CD4-positive, CD25-positive, alpha-beta regulatory T cell (primary cell): ENCODE data around the gene KATNAL2. TPM values are rescaled to one million over a fixed set of nuclear protein-coding genes. Genes with fewer than 3 reads are reported as not detected.

Experiments used
- ATAC-seq, 2 donors: fragments of 150-1000 bp; cut with Tn5 transposase; one replicate each; pipeline ENCODE4 v1.10.0; 2021; ENCODE audit warnings: low read depth in 2 of 2, moderate number of reproducible peaks in 2 of 2, moderate library complexity in 1 of 2
- DNase-seq, 3 donors: peaks; one replicate each; pipeline versions ENCODE4 v3.0.0 to v3.0.0-alpha.2; 2012 to 2022; ENCODE audit warnings: mixed read lengths in 1 of 3
- H3K27ac ChIP-seq: one replicate; pipeline ENCODE4 v1.7.0; 2013; ENCODE audit warnings: mild to moderate bottlenecking, low read length; ENCODE audit not compliant: insufficient read depth, poor library complexity, severe bottlenecking
- H3K27me3 ChIP-seq: one replicate; pipeline ENCODE4 v1.7.0; 2013; ENCODE audit warnings: low read length; ENCODE audit not compliant: control insufficient read depth, insufficient read depth
- H3K36me3 ChIP-seq: one replicate; pipeline ENCODE4 v1.7.0; 2013; ENCODE audit warnings: mild to moderate bottlenecking, low read length, moderate library complexity; ENCODE audit not compliant: control insufficient read depth, insufficient read depth
- H3K4me1 ChIP-seq: 2 replicates; pipeline ENCODE4 v1.7.0; 2013; ENCODE audit warnings: mild to moderate bottlenecking, low read length; ENCODE audit not compliant: insufficient read depth, control insufficient read depth, poor library complexity, severe bottlenecking
- H3K4me3 ChIP-seq: one replicate; pipeline ENCODE4 v1.7.0; 2013; ENCODE audit warnings: low read depth, mild to moderate bottlenecking, low read length, moderate library complexity
- H3K9me3 ChIP-seq, 2 experiments: 1 replicate in 1 of 2; 2 replicates in 1 of 2; pipeline ENCODE4 v1.7.0; 2013; ENCODE audit warnings: low read length in 2 of 2, mild to moderate bottlenecking in 1 of 2, moderate library complexity in 1 of 2; ENCODE audit not compliant: control insufficient read depth in 2 of 2
- H3K27ac Mint-ChIP-seq, 3 donors: one replicate each; pipeline ENCODE4 v1.8.0; 2020 to 2022; ENCODE audit warnings: mild to moderate bottlenecking in 3 of 3, mixed read lengths in 3 of 3, moderate library complexity in 2 of 3
- H3K27me3 Mint-ChIP-seq: one replicate; pipeline ENCODE4 v1.8.0; 2022; ENCODE audit warnings: mild to moderate bottlenecking, mixed read lengths
- H3K36me3 Mint-ChIP-seq: one replicate; pipeline ENCODE4 v1.8.0; 2020; ENCODE audit warnings: mixed read lengths
- H3K4me1 Mint-ChIP-seq, 4 donors: one replicate each; pipeline ENCODE4 v1.8.0; 2020 to 2022; ENCODE audit warnings: mixed read lengths in 4 of 4, mild to moderate bottlenecking in 1 of 4
- H3K4me3 Mint-ChIP-seq, 4 donors: one replicate each; pipeline ENCODE4 v1.8.0; 2020 to 2022; ENCODE audit warnings: mild to moderate bottlenecking in 4 of 4, mixed read lengths in 4 of 4, moderate library complexity in 3 of 4
- H3K9me3 Mint-ChIP-seq, 7 donors: one replicate each; pipeline ENCODE4 v1.8.0; 2020 to 2022; ENCODE audit warnings: mixed read lengths in 7 of 7, mild to moderate bottlenecking in 3 of 7, moderate library complexity in 2 of 7
- polyA plus RNA-seq, 4 donors: library from polyadenylated mRNA; unstranded; fragments of 300-500 nt; fragmentation: Illumina TruSeq; gene quantifications; one replicate each; pipeline ENCODE4 v1.2.3, GENCODE V29; 2021
- total RNA-seq: library from RNA; stranded (reverse); gene quantifications from one replicate; pipeline ENCODE4 v1.2.3, GENCODE V29; 2022

Gene KATNAL2
- total and polyA plus RNA-seq, 5 donors from 2014 or later: 0.51 TPM; not detected in 4

GRCh38 chr18:47143153-47143552 lies 225.8 kb downstream of the KATNAL2 start:
- no peak for ATAC-seq

GRCh38 chr18:47143899-47144485 lies 226.6 kb downstream of the KATNAL2 start:
- Histone ChIP-seq H3K4me3 (no peak overlapping the region), H3K9me3 (no peaks in the 10 kb centered on the region), H3K36me3 (no peaks in the 10 kb centered on the region), H3K4me1 (peaks cover 7% of the 10 kb centered on the region), H3K27ac (no peak overlapping the region), H3K27me3 (no peaks in the 10 kb centered on the region)
- ATAC-seq: no peak
- no peak for DNase-seq
- H3K4me3 Mint-ChIP-seq: no peak overlapping the region
- peak overlapping the region in 1 of 3 donors; percentile 38 for H3K27ac Mint-ChIP-seq
- H3K27me3 Mint-ChIP-seq: no peaks in the 10 kb centered on the region
- peaks cover 19% of the 10 kb centered on the region for H3K36me3 Mint-ChIP-seq
- peaks cover 0 to 2% (median 0%) of the 10 kb centered on the region in 7 donors for H3K9me3 Mint-ChIP-seq
- peaks cover 25 to 64% (median 45%) of the 10 kb centered on the region in 4 donors for H3K4me1 Mint-ChIP-seq

More at GRCh38 chr18:47143153-47143552, 225.8 kb downstream of the KATNAL2 start:
- no peaks in the 10 kb centered on the region for H3K27me3 ChIP-seq
- Mint-ChIP-seq H3K4me3 (no peak overlapping the region), H3K4me1 (peaks cover 25 to 61% (median 38%) of the 10 kb centered on the region in 4 donors), H3K27me3 (no peaks in the 10 kb centered on the region), H3K36me3 (peaks cover 21% of the 10 kb centered on the region), H3K9me3 (peaks cover 0 to 2% (median 0%) of the 10 kb centered on the region in 7 donors), H3K27ac (no peak overlapping the region)
- H3K9me3 ChIP-seq: no peaks in the 10 kb centered on the region
- H3K4me1 ChIP-seq: no peaks in the 10 kb centered on the region
- no peak for DNase-seq
- no peaks in the 10 kb centered on the region for H3K36me3 ChIP-seq
- no peak overlapping the region for H3K4me3 ChIP-seq
- no peak overlapping the region for H3K27ac ChIP-seq

GRCh38 chr18:47146206-47146605 lies 228.8 kb downstream of the KATNAL2 start:
- H3K27ac Mint-ChIP-seq: no peak overlapping the region
- no peak overlapping the region for H3K27ac ChIP-seq
- H3K27me3 ChIP-seq: no peaks in the 10 kb centered on the region
- peaks cover 24% of the 10 kb centered on the region for H3K4me1 ChIP-seq
- peaks cover 33 to 75% (median 55%) of the 10 kb centered on the region in 4 donors for H3K4me1 Mint-ChIP-seq
- H3K4me3 ChIP-seq: no peak overlapping the region
- H3K9me3 ChIP-seq: no peaks in the 10 kb centered on the region
- DNase-seq (no peak), ATAC-seq (no peak)
- H3K4me3 Mint-ChIP-seq: peak overlapping the region in 2 of 4 donors; percentile 29 to 33
- H3K27me3 Mint-ChIP-seq: no peaks in the 10 kb centered on the region
- H3K36me3 ChIP-seq: no peaks in the 10 kb centered on the region
- peaks cover 0 to 2% (median 0%) of the 10 kb centered on the region in 7 donors for H3K9me3 Mint-ChIP-seq
- peaks cover 16% of the 10 kb centered on the region for H3K36me3 Mint-ChIP-seq

GRCh38 chr18:47149457-47150028 lies 232.1 kb downstream of the KATNAL2 start:
- ATAC-seq (no peak), DNase-seq (no peak)
- Histone ChIP-seq H3K4me1 (peaks cover 30% of the 10 kb centered on the region), H3K27me3 (no peaks in the 10 kb centered on the region), H3K36me3 (peaks cover 5% of the 10 kb centered on the region), H3K27ac (peak overlapping the region; percentile 85), H3K4me3 (peak overlapping the region; percentile 94), H3K9me3 (no peaks in the 10 kb centered on the region)
- Mint-ChIP-seq H3K4me3 (peak overlapping the region; percentile 86 to 98 (median 96)), H3K9me3 (peaks cover 0 to 3% (median 0%) of the 10 kb centered on the region in 7 donors), H3K4me1 (peaks cover 26 to 63% (median 52%) of the 10 kb centered on the region in 4 donors), H3K36me3 (peaks cover 7% of the 10 kb centered on the region), H3K27me3 (no peaks in the 10 kb centered on the region), H3K27ac (peak overlapping the region; percentile 96 to 99 (median 99))

GRCh38 chr18:47150029-47150823 lies 232.8 kb downstream of the KATNAL2 start, which contains the start of gene HDHD2:
HDHD2 (minus strand) TSS chr18:47150500; CDS start chr18:47136439, 14,061 bp downstream.
- peak; percentile 60 to 82 (median 63) for DNase-seq
- Mint-ChIP-seq H3K27ac (peak within 1 kb of the TSS; percentile 96 to 99 (median 99)), H3K4me3 (peak within 1 kb of the TSS; percentile 86 to 98 (median 96)), H3K36me3 (peaks cover 14% of the 10 kb centered on the region), H3K9me3 (peaks cover 0 to 1% (median 0%) of the 10 kb centered on the region in 7 donors), H3K4me1 (peaks cover 20 to 57% (median 46%) of the 10 kb centered on the region in 4 donors), H3K27me3 (no peaks in the 10 kb centered on the region)
- H3K36me3 ChIP-seq: peaks cover 7% of the 10 kb centered on the region
- H3K4me3 ChIP-seq: peak within 1 kb of the TSS; percentile 94
- H3K27me3 ChIP-seq: no peaks in the 10 kb centered on the region
- H3K4me1 ChIP-seq: peaks cover 30% of the 10 kb centered on the region
- no peaks in the 10 kb centered on the region for H3K9me3 ChIP-seq
- ATAC-seq: peak; percentile 80 to 81
- peak within 1 kb of the TSS; percentile 85 for H3K27ac ChIP-seq

GRCh38 chr18:47150824-47151366 lies 233.5 kb downstream of the KATNAL2 start:
- no peak for DNase-seq
- ATAC-seq: peak in 1 of 2 donors; percentile 5
- H3K27me3 Mint-ChIP-seq: no peaks in the 10 kb centered on the region

GRCh38 chr18:47151439-47151838 lies 234.0 kb downstream of the KATNAL2 start:
- Mint-ChIP-seq H3K4me3 (peak overlapping the region; percentile 86 to 98 (median 96)), H3K4me1 (peaks cover 13 to 45% (median 38%) of the 10 kb centered on the region in 4 donors), H3K9me3 (peaks cover 0 to 1% (median 0%) of the 10 kb centered on the region in 7 donors), H3K36me3 (peaks cover 22% of the 10 kb centered on the region), H3K27ac (peak overlapping the region; percentile 96 to 99 (median 99)), H3K27me3 (no peaks in the 10 kb centered on the region)
- Histone ChIP-seq H3K4me1 (peaks cover 30% of the 10 kb centered on the region), H3K36me3 (peaks cover 7% of the 10 kb centered on the region), H3K27ac (peak overlapping the region; percentile 85), H3K4me3 (peak overlapping the region; percentile 94), H3K9me3 (no peaks in the 10 kb centered on the region), H3K27me3 (no peaks in the 10 kb centered on the region)
- DNase-seq (no peak), ATAC-seq (no peak)

More at GRCh38 chr18:47150824-47151366, 233.5 kb downstream of the KATNAL2 start:
- Mint-ChIP-seq H3K4me1 (peaks cover 13 to 50% (median 41%) of the 10 kb centered on the region in 4 donors), H3K27ac (peak overlapping the region; percentile 96 to 99 (median 99)), H3K9me3 (peaks cover 0 to 1% (median 0%) of the 10 kb centered on the region in 7 donors), H3K36me3 (peaks cover 16% of the 10 kb centered on the region), H3K4me3 (peak overlapping the region; percentile 86 to 98 (median 96))
- H3K36me3 ChIP-seq: peaks cover 7% of the 10 kb centered on the region
- H3K27ac ChIP-seq: peak overlapping the region; percentile 85
- no peaks in the 10 kb centered on the region for H3K9me3 ChIP-seq
- H3K27me3 ChIP-seq: no peaks in the 10 kb centered on the region
- peaks cover 30% of the 10 kb centered on the region for H3K4me1 ChIP-seq
- peak overlapping the region; percentile 94 for H3K4me3 ChIP-seq
